Activated CD8-positive, alpha-beta memory T cell treated with anti-CD3 and anti-CD28 coated beads, Interleukin-2, amount 50 U/mL, for 4 hours (primary cell): ENCODE measurements around the gene ST6GALNAC3.
"Not testable (repeated sequence)": the region's sequence is repeated elsewhere in the genome, so short reads cannot be mapped to it uniquely, and the experiment has no call there.

Experiments used
- DNase-seq: peaks from one replicate; pipeline ENCODE4 v3.0.0-alpha.2; 2020

The ST6GALNAC3 gene

DNA sequence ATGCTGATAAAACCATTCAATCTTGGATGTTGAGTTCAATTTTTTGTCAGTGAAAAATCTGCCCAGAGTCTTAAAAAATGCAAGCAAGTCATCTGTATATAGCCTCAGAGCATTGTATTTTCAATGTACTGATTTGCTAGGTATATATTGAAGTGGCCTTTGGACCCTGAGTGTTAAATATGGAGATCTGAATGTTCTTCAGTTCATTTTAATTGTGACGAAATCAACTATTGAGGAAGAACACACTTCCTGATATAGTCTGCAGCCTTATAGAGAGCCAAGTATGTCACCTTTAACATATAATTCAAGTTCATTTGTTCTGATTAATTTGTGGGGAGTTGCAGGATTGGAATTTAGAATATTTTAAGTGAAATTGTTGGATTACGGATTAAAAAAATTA, 128.1 kb downstream of the ST6GALNAC3 start:
- DNase-seq: no peak

DNA sequence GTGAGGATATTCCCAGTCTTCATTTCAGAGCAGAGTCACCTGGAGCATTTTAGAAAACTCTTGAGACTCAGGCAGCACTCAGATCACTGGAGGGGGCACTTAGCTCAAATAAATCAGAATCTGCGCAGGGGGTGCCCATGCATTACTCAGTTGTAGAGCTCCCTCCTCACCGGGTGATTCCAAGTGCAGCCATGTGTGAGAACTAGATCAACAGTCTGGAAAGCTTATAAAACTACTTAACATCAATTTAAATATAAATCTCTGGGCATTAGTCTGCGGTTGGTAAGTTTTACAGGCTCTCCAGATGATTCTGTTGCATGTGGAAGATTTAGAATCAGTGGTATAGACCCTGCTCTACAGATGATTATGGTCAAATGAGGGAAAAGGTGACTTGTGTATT, 128.6 kb downstream of the ST6GALNAC3 start:
- DNase-seq: no peak

DNA sequence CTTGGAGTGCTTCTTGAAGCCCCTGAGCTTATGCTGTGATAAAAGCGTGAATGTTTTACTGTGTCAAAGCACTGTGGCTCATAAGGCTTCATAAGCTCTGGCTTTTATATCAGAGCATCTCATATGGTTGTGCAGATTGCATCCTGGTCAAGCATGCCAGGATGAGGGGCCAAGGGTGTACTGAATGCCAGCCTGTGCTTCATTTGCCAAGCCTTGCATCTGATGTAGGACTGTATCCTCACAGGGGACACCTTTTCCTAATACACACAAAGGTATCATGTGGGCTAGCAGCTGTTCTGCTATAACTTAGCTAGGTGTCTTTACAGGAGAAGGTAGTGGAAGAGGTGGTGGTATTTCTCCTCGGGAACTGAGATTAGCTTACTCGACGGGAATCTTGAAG, 134.7 kb downstream of the ST6GALNAC3 start:
- no peak for DNase-seq

DNA sequence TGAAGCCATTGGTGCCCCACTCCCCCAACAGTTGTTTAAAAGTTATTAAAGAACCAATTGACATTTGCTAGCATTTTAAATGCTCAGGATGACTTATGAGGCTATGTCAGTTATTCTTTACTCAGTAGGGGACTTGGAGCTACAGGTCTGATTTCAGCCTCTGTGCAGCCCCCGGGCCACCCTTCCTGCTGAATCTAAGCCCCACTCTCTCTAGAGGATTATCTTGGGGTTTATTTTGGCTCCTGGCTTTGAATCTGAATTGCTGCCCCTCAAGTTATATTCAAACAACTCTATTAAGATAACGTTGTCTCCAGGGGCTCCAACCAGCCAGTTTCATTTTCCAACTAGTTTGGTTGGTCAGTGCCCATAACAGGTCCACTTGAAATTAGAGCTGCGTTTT, 135.1 kb downstream of the ST6GALNAC3 start:
- DNase-seq: no peak

DNA sequence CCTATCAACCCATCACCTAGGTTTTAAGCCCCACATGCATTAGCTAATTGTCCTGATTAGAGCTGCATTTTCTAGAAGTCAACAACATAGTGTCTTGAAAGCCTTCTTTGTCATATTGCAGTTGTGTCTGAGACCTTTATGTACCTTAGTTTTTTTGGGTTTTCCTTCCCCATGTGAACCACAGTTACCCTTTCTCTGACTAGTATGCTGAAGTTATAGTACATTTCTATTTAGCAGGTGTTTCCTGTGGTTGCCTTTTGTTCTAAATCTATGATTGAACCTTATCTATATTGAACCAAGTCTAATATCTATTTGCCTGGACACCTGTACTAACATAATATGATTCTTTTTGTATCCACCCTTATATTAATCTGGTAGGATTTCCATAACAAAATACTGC, 135.6 kb downstream of the ST6GALNAC3 start:
- DNase-seq: no peak

DNA sequence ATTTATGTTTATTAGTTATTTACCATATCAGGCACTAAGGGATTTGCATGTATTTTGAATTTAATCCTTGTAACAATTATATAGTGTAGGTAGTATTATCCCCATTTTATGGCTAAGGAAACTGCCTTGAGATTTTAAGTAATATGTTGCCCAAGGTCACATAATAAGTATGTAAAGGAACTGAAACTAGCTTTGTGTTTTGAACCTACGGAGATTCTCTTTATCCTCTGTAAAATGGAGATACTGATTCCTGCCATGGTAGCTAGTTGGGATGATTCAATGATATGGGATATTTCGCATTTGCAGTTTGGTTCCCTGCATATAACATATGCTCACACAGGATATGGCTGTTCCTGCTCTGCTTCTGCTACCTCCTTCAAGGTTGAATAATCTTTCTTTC, 144.3 kb downstream of the ST6GALNAC3 start:
- no peak for DNase-seq

DNA sequence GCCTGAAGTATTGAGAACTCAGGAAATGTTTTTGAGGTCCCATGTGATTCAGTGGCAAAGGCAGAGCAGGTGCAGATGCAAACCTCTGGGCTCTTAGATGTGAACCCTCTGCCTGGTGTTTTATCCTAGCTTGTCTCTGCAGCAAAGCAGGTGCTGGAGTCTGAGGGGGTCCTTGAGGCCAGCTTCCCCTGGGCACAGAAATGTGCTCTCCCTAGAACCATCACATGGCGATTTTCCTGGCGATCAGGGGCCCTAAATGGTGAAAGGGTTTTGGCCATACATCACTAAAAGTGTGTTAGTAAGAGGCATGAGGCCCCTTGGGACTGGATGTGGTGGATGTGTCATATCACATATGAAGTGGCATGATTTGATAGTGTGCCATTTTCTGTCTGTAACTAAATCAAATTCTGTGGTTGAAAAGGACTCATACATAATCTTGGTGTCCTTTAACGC, 144.8 kb downstream of the ST6GALNAC3 start:
- DNase-seq: no peak

DNA sequence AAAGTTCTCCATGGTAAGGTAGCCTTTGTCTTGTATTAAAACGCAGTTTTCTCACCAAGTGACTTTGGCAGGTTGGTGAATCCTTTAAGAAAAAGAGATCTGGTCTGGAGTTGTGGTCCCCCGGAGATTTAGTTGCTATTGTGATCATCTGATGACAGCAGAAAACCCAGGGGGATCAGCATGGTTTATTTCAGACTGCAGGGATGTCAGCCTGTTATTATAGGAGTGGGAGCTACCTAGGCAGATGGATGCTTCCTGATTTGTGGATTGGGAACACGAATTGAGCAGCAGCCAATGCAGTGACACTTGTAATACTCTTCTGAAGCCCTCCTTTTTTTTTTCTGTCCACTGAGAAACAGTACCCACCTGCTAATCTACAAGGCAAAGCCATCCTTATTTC, 150.2 kb downstream of the ST6GALNAC3 start:
- DNase-seq: no peak

DNA sequence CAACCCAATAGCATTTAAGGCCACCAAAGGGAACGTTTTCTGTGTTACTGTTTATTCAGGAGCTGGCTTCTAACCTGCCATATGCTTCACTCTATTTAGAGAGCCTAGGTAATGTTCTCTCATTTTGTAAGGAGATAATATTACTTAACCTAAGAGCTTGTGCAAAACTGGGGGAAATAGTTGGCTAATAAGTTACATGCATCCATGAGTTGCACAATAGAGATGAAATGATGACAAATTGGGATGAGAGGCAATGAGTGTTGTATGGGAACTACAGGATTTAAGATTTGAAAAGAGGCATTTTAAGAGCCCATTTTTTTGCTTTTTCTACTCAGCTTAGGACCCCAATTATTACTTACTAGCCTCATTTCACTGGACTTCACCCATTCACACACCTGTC, 151.0 kb downstream of the ST6GALNAC3 start:
- DNase-seq: no peak

DNA sequence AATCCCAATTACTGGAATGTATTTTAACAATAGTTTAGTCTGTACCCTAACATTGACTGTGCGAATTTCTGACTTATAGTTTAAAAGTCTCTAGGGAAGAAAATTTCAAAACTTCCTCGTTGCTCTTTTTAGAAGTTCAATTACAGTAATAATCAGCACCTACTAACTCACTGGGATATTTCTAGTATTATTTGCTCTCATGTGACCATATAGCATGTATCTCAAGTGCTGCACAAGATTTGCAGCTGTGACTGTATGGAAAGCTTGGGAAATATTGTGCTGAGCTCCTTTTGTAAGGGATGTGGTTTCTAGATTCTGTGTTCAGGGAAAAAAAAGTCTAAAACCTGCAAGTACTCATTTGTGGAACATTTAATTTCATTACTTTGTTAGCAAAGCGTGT, 153.1 kb downstream of the ST6GALNAC3 start:
- no peak for DNase-seq

DNA sequence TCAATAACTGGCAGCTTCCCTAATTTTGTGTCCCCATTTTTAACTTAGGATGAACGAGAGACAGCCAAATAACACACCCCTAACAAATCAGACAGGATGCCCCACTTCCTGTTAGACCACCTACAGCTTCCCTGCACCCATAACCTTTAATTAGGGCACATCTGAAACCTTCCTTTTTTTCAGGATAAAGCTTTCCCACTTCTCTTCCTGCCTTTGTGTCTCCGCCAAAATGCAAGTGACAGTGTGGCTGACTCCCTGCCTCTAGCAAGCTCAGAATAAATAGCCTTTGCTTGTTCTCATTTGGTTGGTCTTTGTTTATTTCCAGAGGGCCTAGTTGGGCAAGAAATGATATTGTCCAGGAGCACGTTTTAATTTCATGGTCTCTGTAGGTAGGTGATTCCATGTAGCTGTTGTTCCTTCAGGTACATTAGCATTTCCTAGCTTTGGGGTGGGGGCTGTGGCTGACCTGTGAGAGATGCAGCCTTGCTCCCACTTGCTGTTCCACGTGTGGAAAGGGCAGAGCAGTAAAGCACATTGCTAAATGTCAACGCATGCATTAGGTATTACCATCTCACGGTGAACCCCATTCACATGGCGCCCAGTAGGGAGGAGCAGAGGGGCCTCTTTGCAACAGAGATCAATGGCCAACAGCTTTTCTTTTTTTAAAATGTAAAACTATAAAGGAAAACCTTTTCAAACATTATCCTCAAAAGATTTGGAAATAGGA, 154.9 kb downstream of the ST6GALNAC3 start:
- no peak for DNase-seq

DNA sequence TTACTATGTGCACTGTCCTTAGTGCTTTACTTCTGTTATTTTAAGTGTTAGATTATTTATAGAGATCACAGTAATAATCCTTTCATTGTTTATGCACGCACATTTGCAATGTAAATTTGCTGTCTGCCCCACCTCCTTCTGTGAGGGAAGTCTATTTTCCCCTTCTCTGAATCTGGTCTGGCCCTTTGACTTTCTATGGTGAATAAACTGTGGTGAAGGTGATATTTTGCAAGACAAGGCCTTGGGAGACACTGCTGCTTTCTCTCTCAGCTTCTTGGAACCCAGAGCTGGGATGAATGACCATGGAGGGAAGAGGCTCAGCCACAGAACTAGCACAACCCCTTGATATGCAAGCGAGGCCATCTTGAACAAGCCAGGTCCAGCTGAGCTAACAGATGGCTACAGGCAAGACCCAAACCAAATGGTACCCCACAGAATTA, 156.3 kb downstream of the ST6GALNAC3 start:
- DNase-seq: no peak

DNA sequence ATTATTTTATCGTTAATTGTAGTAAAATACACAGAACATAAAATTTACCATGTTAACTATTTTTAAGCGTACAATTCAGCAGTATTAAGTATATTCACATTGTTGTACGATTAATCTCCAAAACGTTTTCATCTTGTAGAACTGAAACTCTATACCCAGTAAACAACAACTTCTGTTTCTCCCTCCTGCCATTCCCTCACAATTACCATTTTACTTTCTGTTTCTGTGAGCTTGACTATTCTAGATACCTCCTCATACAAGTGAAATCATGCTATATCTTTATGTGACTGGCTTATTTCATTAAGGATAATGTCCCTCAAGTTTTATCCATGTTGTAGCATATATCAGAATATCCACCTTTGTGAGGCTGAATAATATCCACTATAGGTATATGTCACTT, 156.8 kb downstream of the ST6GALNAC3 start:
- no peak for DNase-seq

DNA sequence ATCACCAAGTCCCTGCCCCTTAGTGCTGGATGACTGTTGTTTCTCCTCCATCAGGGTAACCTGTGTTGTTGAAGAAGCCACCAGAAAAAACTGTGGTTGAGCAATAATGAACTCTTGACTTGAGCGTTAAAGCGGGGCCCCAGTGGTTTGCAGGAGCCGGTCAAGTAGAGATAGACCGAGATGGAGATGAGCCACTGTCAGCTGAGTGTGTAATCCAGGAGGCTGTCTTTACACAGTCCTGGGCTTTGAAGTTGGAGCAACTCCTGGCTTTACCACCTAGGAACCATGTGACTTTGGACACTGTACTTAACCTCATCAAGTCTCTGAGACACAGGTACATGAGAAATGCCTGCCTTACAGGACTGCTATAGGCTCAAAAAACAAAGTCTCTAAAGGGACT, 158.1 kb downstream of the ST6GALNAC3 start:
- DNase-seq: no peak

DNA sequence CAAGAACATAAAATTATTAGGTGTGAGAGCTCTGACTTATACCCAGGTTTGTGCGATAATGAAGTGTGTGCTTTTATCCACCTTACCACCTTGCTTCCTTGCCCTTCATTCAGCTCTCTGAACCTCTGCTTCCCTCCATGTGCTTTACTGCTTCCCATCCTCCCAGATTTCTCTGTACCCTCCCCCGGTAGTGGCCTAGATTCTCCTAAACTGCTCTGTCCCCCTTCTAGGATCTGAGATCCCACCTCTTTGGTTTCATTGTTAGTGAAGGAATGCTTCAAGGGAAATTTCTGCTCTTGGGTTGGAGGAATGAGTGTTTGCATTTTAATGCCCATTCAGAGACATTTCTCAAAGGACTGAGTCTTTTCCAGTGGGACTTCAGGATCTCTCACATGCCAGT, 159.5 kb downstream of the ST6GALNAC3 start:
- no peak for DNase-seq

DNA sequence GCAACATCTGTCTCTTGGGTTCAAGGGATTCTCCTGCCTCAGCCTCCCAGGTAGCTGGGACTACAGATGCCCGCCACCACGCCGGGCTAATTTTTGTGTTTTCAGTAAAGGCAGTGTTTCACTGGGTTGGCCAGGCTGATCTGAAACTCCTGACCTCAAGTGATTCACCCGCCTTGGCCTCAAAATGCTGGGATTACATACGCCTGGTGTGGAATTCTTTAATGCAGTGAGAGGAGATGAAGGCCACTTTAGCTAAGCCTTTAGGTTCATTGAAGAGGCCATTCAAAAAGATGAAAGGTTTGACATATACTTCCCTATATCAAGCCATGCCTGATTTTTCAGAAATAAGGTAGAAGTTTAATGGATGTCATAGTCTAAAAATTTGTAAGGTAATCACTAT, 162.7 kb downstream of the ST6GALNAC3 start:
- DNase-seq: no peak

DNA sequence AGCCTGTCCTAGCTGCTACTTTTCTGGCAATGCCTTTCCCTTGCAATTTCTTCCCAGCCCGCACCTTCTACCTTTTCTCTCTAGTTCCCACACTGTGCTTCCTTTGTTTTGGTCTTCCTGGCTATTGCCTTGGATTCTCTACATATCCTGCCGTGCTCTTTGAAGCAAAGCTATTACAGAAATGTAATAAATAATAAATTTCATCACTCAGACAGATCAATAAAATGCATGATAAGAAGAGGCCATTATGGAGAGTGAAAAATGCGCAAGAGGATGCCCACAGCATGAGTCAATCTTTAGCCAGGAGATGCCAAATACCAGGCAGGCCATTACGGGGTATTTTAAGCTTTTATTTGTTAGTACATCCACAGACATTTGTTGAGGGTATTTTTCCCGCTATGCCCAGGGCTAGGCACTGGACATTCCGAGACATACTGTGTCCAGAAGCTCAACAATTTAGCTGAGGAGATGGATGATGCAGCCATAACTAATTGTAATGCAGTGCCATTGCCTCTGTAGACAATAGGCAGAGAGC, 163.6 kb downstream of the ST6GALNAC3 start:
- no peak for DNase-seq

DNA sequence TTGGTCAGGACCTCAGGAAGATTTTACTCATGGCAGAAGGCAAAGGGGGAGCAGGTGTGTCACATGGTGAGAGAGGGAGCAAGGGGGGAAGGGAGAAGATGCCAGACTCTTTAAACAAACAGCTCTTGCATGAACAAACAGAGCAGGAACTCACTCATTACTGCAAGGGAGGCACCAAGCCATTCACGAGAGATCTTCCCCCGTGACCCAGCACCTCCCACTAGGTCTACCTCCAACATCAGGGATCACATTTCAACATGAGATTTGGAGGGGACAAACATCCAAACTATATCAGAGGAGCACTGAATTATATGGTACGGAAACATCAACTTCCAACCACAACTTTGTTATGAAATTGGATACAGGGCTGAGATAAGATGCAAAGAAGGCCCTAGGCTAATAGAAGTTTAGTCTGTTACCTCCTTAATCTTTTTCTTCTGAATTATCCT, 164.9 kb downstream of the ST6GALNAC3 start:
- DNase-seq: no peak

DNA sequence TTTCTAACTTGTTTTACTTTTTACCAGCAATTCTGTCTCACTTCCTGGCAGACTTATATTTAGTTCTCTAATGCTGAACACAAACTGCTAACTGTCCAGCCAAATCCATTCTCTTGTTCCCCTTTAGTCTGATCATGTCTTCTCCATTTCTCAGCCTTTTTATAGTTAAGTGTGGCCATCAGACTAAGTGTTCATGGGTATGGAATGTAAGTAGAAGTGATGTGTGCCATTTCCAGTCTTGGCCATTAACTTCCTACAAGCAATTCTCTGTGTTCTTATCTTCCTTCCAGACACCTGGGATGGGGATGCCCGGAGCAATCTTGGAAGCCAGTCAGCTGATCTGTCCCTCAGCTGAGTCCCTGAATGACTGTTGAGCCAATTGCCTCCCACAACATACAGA, 165.8 kb downstream of the ST6GALNAC3 start:
- DNase-seq: no peak

DNA sequence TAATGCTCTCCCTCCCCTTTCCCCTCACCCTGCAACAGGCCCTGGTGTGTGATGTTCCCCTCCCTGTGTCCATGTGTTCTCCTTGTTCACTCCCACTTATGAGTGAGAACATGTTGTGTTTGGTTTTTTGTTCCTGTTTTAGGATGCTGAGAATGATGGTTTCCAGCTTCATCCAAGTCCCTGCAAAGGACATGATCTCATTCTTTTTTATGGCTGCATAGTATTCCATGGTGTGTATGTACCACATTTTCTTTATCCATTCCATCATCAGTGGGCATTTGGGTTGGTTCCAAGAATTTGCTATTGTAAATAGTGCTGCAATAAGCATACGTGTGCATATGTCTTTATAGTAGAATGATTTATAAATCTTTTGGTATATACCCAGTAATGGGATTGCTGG, 168.0 kb downstream of the ST6GALNAC3 start:
- DNase-seq: not testable (repeated sequence)

DNA sequence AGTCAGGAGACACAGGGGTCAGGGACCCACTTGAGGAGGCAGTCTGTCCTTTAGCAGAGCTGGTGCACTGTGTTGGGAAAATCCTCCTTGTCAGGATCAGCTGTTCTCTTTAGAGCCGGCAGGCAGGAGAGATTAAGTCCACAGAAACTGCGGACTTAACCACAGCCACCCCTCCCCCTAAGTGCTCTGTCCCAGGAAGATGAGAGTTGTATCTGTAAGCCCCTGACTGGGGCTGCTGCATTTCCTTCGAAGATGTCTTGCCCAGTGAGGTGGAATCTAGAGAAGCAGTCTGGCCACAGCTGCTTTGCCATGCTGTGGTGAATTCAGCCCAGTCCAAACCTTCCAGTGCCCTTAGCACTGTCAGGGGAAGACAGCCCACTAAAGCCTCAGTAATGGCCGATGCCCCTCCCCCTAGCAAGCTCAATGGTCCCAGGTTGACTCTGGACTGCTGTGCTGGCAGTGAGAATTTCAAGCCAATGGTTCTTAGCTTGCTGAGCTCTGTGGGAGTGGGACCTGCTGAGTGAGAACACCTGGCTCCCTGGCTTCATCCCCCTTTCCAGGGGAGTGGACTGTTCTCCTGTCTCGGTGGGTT, 172.8 kb downstream of the ST6GALNAC3 start:
- DNase-seq: no peak

DNA sequence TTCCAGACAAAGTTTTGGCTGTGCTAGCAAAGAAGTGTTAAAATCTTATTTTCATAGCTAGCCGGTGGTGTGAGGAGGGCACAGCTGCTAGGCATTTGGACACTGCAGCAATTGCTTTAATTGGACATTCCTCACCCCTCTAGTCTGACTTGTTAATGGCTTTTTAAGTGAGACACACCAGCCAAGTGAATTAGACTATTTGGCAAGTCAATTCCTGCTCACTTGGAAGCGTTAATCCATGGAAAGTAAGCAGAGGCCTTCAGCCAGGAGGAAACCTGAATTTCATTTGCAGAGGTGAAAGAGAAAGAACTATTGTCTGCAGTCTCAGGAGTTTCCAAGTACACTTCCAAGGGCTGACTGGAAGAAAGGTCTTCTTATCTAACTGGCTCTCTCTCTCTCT, 175.7 kb downstream of the ST6GALNAC3 start:
- no peak for DNase-seq

DNA sequence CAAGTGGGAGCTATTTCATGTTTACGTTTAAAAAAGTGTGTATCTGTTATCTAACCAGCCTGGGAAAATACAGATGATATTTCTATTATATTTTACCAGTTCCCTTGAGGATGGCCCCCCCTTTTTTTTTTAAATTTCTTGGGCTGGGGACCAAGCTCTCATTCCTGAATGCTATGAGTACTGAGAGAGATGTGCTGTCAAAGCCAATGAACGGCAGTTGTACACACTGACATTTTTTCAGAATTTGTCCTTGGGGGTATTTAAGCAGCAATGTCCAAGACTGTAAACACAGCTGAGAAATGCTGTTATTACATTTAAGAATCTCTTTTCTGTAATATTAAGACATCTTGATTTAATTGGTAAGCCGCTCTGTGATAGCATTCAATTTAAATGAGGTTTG, 177.9 kb downstream of the ST6GALNAC3 start:
- DNase-seq: no peak
